HEK293 (cell line): ENCODE results near the gene DAND5.
A peak's percentile ranks its signal among the peaks of the same experiment; 100 is the strongest.

ENCODE experiments used
- CTCF ChIA-PET: fragments of 350-600 bp; formaldehyde crosslinking; extraction: SDS; loops from one replicate; lab custom pipeline; 2021; ENCODE audit warnings: antibody characterized with exemption; lab: Yijun Ruan, JAX
- POLR2A ChIA-PET: fragments of 300-600 bp; formaldehyde crosslinking; extraction: SDS; loops from one replicate; lab custom pipeline; 2020; ENCODE audit warnings: antibody characterized with exemption, inconsistent platforms; lab: Yijun Ruan, JAX
- H3K27ac ChIP-seq: fragments of 200-500 bp; sonication (Bioruptor generic); 2 replicates; pipeline ENCODE4 v1.5.1; 2014; ENCODE audit warnings: low read depth, low read length, control low read depth, inconsistent platforms; ENCODE audit errors: extremely low read depth
- H3K36me3 ChIP-seq, 2 experiments: fragments of 200-500 bp in 1 of 2; sonication (Bioruptor generic) in 1 of 2; 1 replicate in 1 of 2; 2 replicates in 1 of 2; pipeline ENCODE4 v1.5.1; 2014 to 2017; ENCODE audit warnings: inconsistent platforms in 2 of 2, low read length in 2 of 2; ENCODE audit not compliant: control insufficient read depth in 2 of 2, insufficient read depth in 1 of 2
- H3K4me1 ChIP-seq: fragments of 200-500 bp; sonication (Bioruptor generic); 2 replicates; pipeline ENCODE4 v1.5.1; 2014; ENCODE audit warnings: mild to moderate bottlenecking, low read length, inconsistent platforms; ENCODE audit not compliant: control insufficient read depth, insufficient read depth
- H3K4me3 ChIP-seq: 2 replicates; pipeline ENCODE4 v1.5.1; 2011; ENCODE audit warnings: low read depth, mild to moderate bottlenecking, control low read depth, low read length, moderate library complexity
- H3K9me3 ChIP-seq: fragments of 200-500 bp; sonication (Bioruptor generic); 2 replicates; pipeline ENCODE4 v1.5.1; 2014; ENCODE audit warnings: low read depth, low read length, inconsistent platforms; ENCODE audit not compliant: control insufficient read depth, insufficient read depth
- GLIS2 ChIP-seq: fragments of 450-650 bp; formaldehyde crosslinking; IDR thresholded peaks from 2 replicates; pipeline ENCODE4 v1.5.1; 2016; ENCODE audit warnings: missing biosample characterization, missing genetic modification characterization
- IKZF3 ChIP-seq: fragments of 450-650 bp; IDR thresholded peaks from 2 replicates; pipeline ENCODE4 v1.5.0; 2018; ENCODE audit warnings: missing biosample characterization, mild to moderate bottlenecking, missing genetic modification characterization, moderate library complexity
- KLF9 ChIP-seq: fragments of 450-650 bp; formaldehyde crosslinking; IDR thresholded peaks from 2 replicates; pipeline ENCODE4 v1.5.1; 2016; ENCODE audit warnings: missing biosample characterization, missing genetic modification characterization, low read depth
- SCRT1 ChIP-seq: fragments of 450-650 bp; formaldehyde crosslinking; IDR thresholded peaks from 2 replicates; pipeline ENCODE4 v1.5.1; 2016; ENCODE audit warnings: missing biosample characterization, missing genetic modification characterization, borderline replicate concordance
- SCRT2 ChIP-seq: fragments of 450-650 bp; formaldehyde crosslinking; IDR thresholded peaks from 2 replicates; pipeline ENCODE4 v1.5.1; 2016; ENCODE audit warnings: missing biosample characterization, missing genetic modification characterization
- ZEB2 ChIP-seq: fragments of 450-650 bp; formaldehyde crosslinking; IDR thresholded peaks from 2 replicates; pipeline ENCODE4 v1.5.1; 2016; ENCODE audit warnings: missing biosample characterization, missing genetic modification characterization
- ZNF132 ChIP-seq: fragments of 450-650 bp; formaldehyde crosslinking; IDR thresholded peaks from 2 replicates; pipeline ENCODE4 v1.5.1; 2017; ENCODE audit warnings: missing biosample characterization, missing genetic modification characterization, borderline replicate concordance
- ZNF133 ChIP-seq: fragments of 450-650 bp; formaldehyde crosslinking; IDR thresholded peaks from 2 replicates; pipeline ENCODE4 v1.5.1; 2016; ENCODE audit warnings: missing biosample characterization, missing genetic modification characterization
- ZNF146 ChIP-seq: fragments of 450-650 bp; formaldehyde crosslinking; IDR thresholded peaks from 2 replicates; pipeline ENCODE4 v1.5.1; 2016; ENCODE audit warnings: missing biosample characterization, missing genetic modification characterization
- ZNF37A ChIP-seq: fragments of 450-650 bp; IDR thresholded peaks from 2 replicates; pipeline ENCODE4 v1.5.1; 2018; ENCODE audit warnings: missing biosample characterization, missing genetic modification characterization
- ZNF600 ChIP-seq: fragments of 450-650 bp; formaldehyde crosslinking; IDR thresholded peaks from 2 replicates; pipeline ENCODE4 v1.5.1; 2016; ENCODE audit warnings: missing biosample characterization, missing genetic modification characterization
- ZNF610 ChIP-seq: fragments of 450-650 bp; formaldehyde crosslinking; IDR thresholded peaks from 2 replicates; pipeline ENCODE4 v1.5.1; 2016; ENCODE audit warnings: missing biosample characterization, missing genetic modification characterization, borderline replicate concordance
- ZNF623 ChIP-seq: fragments of 450-650 bp; formaldehyde crosslinking; IDR thresholded peaks from 2 replicates; pipeline ENCODE4 v1.5.1; 2016; ENCODE audit warnings: missing biosample characterization, missing genetic modification characterization
- ZNF76 ChIP-seq: fragments of 450-650 bp; formaldehyde crosslinking; IDR thresholded peaks from 2 replicates; pipeline ENCODE4; 2016; ENCODE audit warnings: low read depth, missing biosample characterization, missing genetic modification characterization, borderline replicate concordance
- ZNF843 ChIP-seq: fragments of 450-650 bp; formaldehyde crosslinking; IDR thresholded peaks from 2 replicates; pipeline ENCODE4 v1.5.1; 2016; ENCODE audit warnings: missing biosample characterization, missing genetic modification characterization
- TF ChIP-seq, protein P1 (sequence below): fragments of 450-650 bp; formaldehyde crosslinking; IDR thresholded peaks from 2 replicates; pipeline ENCODE4 v1.5.1; 2016; ENCODE audit warnings: missing biosample characterization, missing genetic modification characterization
- TF ChIP-seq, protein P2 (sequence below): fragments of 450-650 bp; formaldehyde crosslinking; IDR thresholded peaks from 2 replicates; pipeline ENCODE4 v1.5.1; 2016; ENCODE audit warnings: missing biosample characterization, missing genetic modification characterization
- TF ChIP-seq, protein P3 (sequence below): fragments of 450-650 bp; formaldehyde crosslinking; conservative IDR thresholded peaks from 2 replicates; pipeline ENCODE4 v1.5.1; 2016; ENCODE audit warnings: low read depth, missing biosample characterization, missing genetic modification characterization
- TF ChIP-seq, protein P4 (sequence below): fragments of 450-650 bp; formaldehyde crosslinking; IDR thresholded peaks from 2 replicates; pipeline ENCODE4 v1.5.1; 2016; ENCODE audit warnings: missing biosample characterization, missing genetic modification characterization

Gene DAND5

DNA sequence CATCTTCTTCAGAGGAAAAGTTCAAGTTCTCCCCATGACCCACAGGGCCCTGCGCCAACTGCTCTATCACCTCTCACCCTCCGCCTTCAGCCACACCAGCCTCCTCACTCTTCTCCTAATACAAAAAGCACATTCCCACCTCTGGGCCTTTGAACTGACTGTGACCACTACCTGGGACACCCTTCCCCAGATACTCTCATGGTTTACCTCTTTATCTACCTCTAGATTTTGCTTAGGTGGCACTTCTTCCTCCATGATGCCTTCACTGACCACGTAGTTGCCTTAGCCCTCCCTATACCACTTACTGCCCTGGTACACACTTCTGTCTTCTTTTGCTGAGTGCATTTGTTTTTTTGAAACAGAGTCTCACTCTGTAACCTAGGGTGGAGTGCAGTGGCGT is 46.4 kb upstream of the DAND5 start:
- Histone ChIP-seq H3K9me3 (no peaks in the 10 kb centered on the region), H3K36me3 (peaks cover 33 to 51% of the 10 kb centered on the region in 2 experiments; a peak in 2 of 3 replicates), H3K4me1 (no peaks in the 10 kb centered on the region), H3K27ac (no peak overlapping the region), H3K4me3 (no peak overlapping the region)
- ChIA-PET CTCF (no interaction called here), POLR2A (interaction anchor here (0.6 to 1.7 kb wide), 2 partner anchors 10 to 210 kb away, joined by 3 to 8 read pairs; partner anchors contain the start of gene FARSA)
- no peak for TF ChIP-seq ZNF132 (tag by site-specific recombination)
- TF ChIP-seq, protein P1, sequence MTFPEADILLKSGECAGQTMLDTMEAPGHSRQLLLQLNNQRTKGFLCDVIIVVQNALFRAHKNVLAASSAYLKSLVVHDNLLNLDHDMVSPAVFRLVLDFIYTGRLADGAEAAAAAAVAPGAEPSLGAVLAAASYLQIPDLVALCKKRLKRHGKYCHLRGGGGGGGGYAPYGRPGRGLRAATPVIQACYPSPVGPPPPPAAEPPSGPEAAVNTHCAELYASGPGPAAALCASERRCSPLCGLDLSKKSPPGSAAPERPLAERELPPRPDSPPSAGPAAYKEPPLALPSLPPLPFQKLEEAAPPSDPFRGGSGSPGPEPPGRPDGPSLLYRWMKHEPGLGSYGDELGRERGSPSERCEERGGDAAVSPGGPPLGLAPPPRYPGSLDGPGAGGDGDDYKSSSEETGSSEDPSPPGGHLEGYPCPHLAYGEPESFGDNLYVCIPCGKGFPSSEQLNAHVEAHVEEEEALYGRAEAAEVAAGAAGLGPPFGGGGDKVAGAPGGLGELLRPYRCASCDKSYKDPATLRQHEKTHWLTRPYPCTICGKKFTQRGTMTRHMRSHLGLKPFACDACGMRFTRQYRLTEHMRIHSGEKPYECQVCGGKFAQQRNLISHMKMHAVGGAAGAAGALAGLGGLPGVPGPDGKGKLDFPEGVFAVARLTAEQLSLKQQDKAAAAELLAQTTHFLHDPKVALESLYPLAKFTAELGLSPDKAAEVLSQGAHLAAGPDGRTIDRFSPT (tag by site-specific recombination) = 0 out of 2 replicates have a peak, but pooled peaks have one; percentile 12
- peak; percentile 64 for TF ChIP-seq ZNF623 (tag by site-specific recombination)

DNA sequence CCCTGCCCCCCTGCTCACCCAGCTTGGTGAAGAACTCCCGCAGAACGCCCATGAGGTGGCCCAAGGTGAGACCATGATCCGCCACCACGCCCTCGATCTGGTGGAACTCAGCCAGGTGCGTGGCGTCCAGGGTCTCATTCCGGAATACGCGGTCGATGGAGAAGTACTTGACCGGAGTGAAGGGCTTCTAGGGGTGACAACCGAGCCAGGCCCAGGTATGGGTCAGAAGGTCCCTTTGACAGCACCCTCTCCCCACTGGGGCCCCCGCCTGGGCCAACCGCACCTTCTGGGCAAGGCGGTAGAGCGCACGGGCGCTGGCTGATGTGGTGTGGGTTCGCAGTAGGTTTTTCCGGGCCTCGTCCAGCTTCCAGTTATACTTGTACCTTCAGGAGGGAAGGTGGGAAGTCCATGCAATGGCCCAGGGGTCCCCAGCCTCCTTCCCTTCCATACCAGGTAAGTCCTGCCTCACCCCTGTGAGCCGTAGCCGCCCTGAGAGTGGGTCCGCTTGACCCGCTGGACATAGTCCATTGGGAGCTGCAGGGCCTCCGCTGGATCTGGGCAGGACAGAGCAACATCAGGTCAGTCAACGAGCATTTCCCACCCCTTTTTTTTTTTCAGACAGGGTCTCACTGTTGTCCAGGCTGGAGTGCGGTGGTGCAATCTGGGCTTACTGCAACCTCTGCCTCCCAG is 44.6 kb upstream of the DAND5 start:
- POLR2A ChIA-PET = no interaction called here
- CTCF ChIA-PET = interaction anchor here (0.7 kb wide), 1 partner anchor 68 kb away, joined by 3 read pairs; no protein-coding TSS in a partner anchor
- Histone ChIP-seq H3K27ac (no peak overlapping the region), H3K36me3 (peaks cover 45 to 69% of the 10 kb centered on the region in 2 experiments), H3K9me3 (no peaks in the 10 kb centered on the region), H3K4me3 (no peak overlapping the region), H3K4me1 (no peaks in the 10 kb centered on the region)
- TF ChIP-seq ZNF610 (tag by site-specific recombination) (no peak), ZEB2 (tag by site-specific recombination) (no peak), ZNF843 (tag by site-specific recombination) (no peak), ZNF37A (tag by site-specific recombination) (no peak), IKZF3 (tag by site-specific recombination) (no peak), ZNF600 (tag by site-specific recombination) (no peak)
- TF ChIP-seq, protein P2, sequence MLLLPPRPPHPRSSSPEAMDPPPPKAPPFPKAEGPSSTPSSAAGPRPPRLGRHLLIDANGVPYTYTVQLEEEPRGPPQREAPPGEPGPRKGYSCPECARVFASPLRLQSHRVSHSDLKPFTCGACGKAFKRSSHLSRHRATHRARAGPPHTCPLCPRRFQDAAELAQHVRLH (tag by site-specific recombination) = no peak

DNA sequence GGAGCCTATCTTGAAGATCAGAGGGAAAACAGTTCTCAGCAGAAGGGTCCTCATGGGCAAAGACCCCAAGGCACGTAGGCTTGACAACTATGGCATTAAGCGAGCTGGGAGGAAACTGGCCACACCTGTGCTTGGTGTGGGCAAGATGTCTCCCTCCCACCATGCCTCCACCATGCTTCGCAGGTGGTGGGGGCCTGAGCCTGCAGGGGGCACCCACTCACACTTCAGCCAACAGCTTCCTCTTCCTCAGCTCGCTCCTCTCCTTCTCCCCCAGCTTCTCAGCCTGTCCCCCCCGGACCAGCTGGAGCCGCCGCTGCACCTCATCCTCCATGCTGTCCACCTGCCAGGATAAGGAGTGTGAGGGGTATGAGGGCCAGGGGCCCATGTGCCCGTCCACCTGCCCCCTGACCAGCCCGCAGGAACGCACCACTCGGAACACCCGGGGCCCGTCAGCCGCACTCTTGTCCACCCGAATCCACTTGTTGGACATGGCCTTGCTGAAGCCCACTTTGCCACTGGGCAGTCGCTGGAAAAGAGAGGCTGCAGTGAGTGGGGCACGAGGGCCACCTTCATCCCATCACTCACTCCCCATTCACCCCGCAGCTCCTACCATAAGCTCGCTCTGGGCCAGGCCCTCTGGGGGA is 39.3 kb upstream of the DAND5 start:
- TF ChIP-seq, protein P3, sequence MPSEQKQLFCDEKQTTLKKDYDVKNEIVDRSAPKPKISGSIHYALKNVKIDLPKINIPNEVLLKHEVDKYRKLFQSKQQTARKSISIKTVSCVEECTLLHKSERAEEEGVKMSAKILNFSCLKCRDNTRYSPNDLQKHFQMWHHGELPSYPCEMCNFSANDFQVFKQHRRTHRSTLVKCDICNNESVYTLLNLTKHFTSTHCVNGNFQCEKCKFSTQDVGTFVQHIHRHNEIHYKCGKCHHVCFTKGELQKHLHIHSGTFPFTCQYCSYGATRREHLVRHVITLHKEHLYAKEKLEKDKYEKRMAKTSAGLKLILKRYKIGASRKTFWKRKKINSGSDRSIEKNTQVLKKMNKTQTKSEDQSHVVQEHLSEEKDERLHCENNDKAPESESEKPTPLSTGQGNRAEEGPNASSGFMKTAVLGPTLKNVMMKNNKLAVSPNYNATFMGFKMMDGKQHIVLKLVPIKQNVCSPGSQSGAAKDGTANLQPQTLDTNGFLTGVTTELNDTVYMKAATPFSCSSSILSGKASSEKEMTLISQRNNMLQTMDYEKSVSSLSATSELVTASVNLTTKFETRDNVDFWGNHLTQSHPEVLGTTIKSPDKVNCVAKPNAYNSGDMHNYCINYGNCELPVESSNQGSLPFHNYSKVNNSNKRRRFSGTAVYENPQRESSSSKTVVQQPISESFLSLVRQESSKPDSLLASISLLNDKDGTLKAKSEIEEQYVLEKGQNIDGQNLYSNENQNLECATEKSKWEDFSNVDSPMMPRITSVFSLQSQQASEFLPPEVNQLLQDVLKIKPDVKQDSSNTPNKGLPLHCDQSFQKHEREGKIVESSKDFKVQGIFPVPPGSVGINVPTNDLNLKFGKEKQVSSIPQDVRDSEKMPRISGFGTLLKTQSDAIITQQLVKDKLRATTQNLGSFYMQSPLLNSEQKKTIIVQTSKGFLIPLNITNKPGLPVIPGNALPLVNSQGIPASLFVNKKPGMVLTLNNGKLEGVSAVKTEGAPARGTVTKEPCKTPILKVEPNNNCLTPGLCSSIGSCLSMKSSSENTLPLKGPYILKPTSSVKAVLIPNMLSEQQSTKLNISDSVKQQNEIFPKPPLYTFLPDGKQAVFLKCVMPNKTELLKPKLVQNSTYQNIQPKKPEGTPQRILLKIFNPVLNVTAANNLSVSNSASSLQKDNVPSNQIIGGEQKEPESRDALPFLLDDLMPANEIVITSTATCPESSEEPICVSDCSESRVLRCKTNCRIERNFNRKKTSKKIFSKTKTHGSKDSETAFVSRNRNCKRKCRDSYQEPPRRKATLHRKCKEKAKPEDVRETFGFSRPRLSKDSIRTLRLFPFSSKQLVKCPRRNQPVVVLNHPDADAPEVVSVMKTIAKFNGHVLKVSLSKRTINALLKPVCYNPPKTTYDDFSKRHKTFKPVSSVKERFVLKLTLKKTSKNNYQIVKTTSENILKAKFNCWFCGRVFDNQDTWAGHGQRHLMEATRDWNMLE (tag by site-specific recombination) = no peak
- no peak for TF ChIP-seq ZNF76 (tag by site-specific recombination)
- no peak for TF ChIP-seq ZNF146 (tag by site-specific recombination)
- TF ChIP-seq ZNF600 (tag by site-specific recombination) = no peak
- no peak for TF ChIP-seq KLF9 (tag by site-specific recombination)
- peak; percentile 42; the same call in 1 of the 2 replicates for TF ChIP-seq SCRT1 (tag by site-specific recombination)
- TF ChIP-seq, protein P4, sequence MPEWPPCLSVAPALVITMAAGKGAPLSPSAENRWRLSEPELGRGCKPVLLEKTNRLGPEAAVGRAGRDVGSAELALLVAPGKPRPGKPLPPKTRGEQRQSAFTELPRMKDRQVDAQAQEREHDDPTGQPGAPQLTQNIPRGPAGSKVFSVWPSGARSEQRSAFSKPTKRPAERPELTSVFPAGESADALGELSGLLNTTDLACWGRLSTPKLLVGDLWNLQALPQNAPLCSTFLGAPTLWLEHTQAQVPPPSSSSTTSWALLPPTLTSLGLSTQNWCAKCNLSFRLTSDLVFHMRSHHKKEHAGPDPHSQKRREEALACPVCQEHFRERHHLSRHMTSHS (tag by site-specific recombination) = no peak
- 0 out of 2 replicates have a peak, but pooled peaks have one; percentile 36 for TF ChIP-seq GLIS2 (tag by site-specific recombination)
- peak; percentile 88 for TF ChIP-seq SCRT2 (tag by site-specific recombination)
- TF ChIP-seq ZNF133 (tag by site-specific recombination) = no peak
- Histone ChIP-seq H3K36me3 (peaks cover 43 to 55% of the 10 kb centered on the region in 2 experiments), H3K27ac (no peak overlapping the region), H3K4me3 (no peak overlapping the region), H3K4me1 (no peaks in the 10 kb centered on the region; the same call in 1 of the 2 replicates), H3K9me3 (no peaks in the 10 kb centered on the region)
- CTCF ChIA-PET = interaction anchor here (0.6 to 0.9 kb wide), 3 partner anchors 25 to 35 kb away, joined by 3 read pairs; no protein-coding TSS in a partner anchor
- POLR2A ChIA-PET = interaction anchor here (1.6 kb wide), 1 partner anchor 11 kb away, joined by 8 read pairs; the partner anchor contains the start of gene SYCE2
